Cardiac septum (tissue), 1 donor: ENCODE measurements around the gene APAF1. TPM values are rescaled to one million over a fixed set of nuclear protein-coding genes. Genes with fewer than 3 reads are reported as not detected.
"Not testable (repeated sequence)": the region's sequence is repeated elsewhere in the genome, so short reads cannot be mapped to it uniquely, and the experiment has no call there.

Source experiments
- DNase-seq: peaks from one replicate; pipeline ENCODE4 v3.0.0-alpha.2; 2020; ENCODE audit warnings: low spot score
- intact Hi-C: fragments of 100-400 bp; cut with DNase I; formaldehyde crosslinking; loops from one replicate; pipeline ENCODE4 v1.14.0; 2022
- total RNA-seq: library from RNA; stranded (reverse); fragmentation: NEBNext Ultra II Directional; extraction: Animal tissue kit (Norgen Biotek cat#: 25700); gene quantifications from one replicate; pipeline ENCODE4 v1.2.1, GENCODE V29; 2021
- donor health status: DM: no; HTN: no; CAD: no.

APAF1 gene
- total RNA-seq, 1 donor from 2014 or later = 5.1 TPM

GRCh38 chr12:98745578-98746391, 100.7 kb downstream of the APAF1 start:
- no peak for DNase-seq
- intact Hi-C loops = no loop called here

GRCh38 chr12:98748463-98748862, 103.4 kb downstream of the APAF1 start:
- intact Hi-C loops = no loop called here
- no peak for DNase-seq

- no peak for DNase-seq
- intact Hi-C loops = no loop called here
These were observed 105.4 kb downstream of the APAF1 start for GRCh38 chr12:98750511-98750910.

- intact Hi-C loops = no loop called here
- no peak for DNase-seq
These were observed 106.6 kb downstream of the APAF1 start for GRCh38 chr12:98751580-98752115.

GRCh38 chr12:98752726-98753125, 107.6 kb downstream of the APAF1 start:
- no peak for DNase-seq
- intact Hi-C loops = no loop called here

- intact Hi-C loops = no loop called here
These were observed 109.0 kb downstream of the APAF1 start for GRCh38 chr12:98754095-98754494.

GRCh38 chr12:98755855-98756254, 110.8 kb downstream of the APAF1 start:
- intact Hi-C loops, DNase-seq: not testable (repeated sequence)

More at GRCh38 chr12:98754095-98754494, 109.0 kb downstream of the APAF1 start:
- no peak for DNase-seq

GRCh38 chr12:98757455-98757854, 112.4 kb downstream of the APAF1 start:
- no peak for DNase-seq

GRCh38 chr12:98758331-98758730, 113.2 kb downstream of the APAF1 start:
- intact Hi-C loops = no loop called here
- no peak for DNase-seq

More at GRCh38 chr12:98757455-98757854, 112.4 kb downstream of the APAF1 start:
- intact Hi-C loops = no loop called here

- intact Hi-C loops = no loop called here
- DNase-seq = peak; percentile 35
These were observed 118.6 kb downstream of the APAF1 start for GRCh38 chr12:98763656-98764055.

- DNase-seq = no peak
- intact Hi-C loops = no loop called here
These were observed 122.2 kb downstream of the APAF1 start for GRCh38 chr12:98767248-98767647.

GRCh38 chr12:98769068-98769467, 124.0 kb downstream of the APAF1 start:
- DNase-seq = no peak
- intact Hi-C loops = no loop called here

GRCh38 chr12:98770230-98770629, 125.1 kb downstream of the APAF1 start:
- intact Hi-C loops = no loop called here
- DNase-seq = no peak

GRCh38 chr12:98771811-98772752, 127.0 kb downstream of the APAF1 start:
- intact Hi-C loops = no loop called here
- DNase-seq = no peak

- no peak for DNase-seq
- intact Hi-C loops = no loop called here
These were observed 127.7 kb downstream of the APAF1 start for GRCh38 chr12:98772818-98773217.

- DNase-seq = no peak
- intact Hi-C loops = no loop called here
These were observed 135.2 kb downstream of the APAF1 start for GRCh38 chr12:98780261-98780660.

- intact Hi-C loops = no loop called here
- no peak for DNase-seq
These were observed 138.3 kb downstream of the APAF1 start for GRCh38 chr12:98783420-98783819.
